Measurements from ENCODE around the gene XPO5. TPM values are rescaled to one million over a fixed set of nuclear protein-coding genes. Genes with fewer than 3 reads are reported as not detected.
"Not testable (repeated sequence)": the region's sequence is repeated elsewhere in the genome, so short reads cannot be mapped to it uniquely, and the experiment has no call there.

XPO5 gene
- total RNA-seq, 4 donors from 2014 or later: 17.6 to 34.9 (median 26.5) TPM

- intact Hi-C loops (cut with DNase I): no loop called here
Observed at GRCh38 chr6:43606019-43606418, 30.2 kb upstream of the XPO5 start.

GRCh38 chr6:43604174-43604573 lies 28.3 kb upstream of the XPO5 start:
- intact Hi-C loops (cut with DNase I): no loop called here
- peaks cover 0 to 85% (median 12%) of the 10 kb centered on the region in 3 donors for H3K36me3 ChIP-seq
- no peaks in the 10 kb centered on the region for H3K4me1 ChIP-seq
- no peak for TF ChIP-seq CTCF (IDR thresholded peaks at IDR 0.05)
- no peaks in the 10 kb centered on the region for H3K27me3 ChIP-seq
- DNase-seq: no peak
- H3K27ac ChIP-seq: no peak overlapping the region
- H3K4me3 ChIP-seq: no peak overlapping the region
- WGBS, 2 donors: 73 to 78% methylated on average over 2 of the region's 2 CpGs
- H3K9me3 ChIP-seq: no peaks in the 10 kb centered on the region

More at GRCh38 chr6:43606019-43606418, 30.2 kb upstream of the XPO5 start:
- H3K36me3 ChIP-seq: peaks cover 0 to 79% (median 20%) of the 10 kb centered on the region in 3 donors
- no peaks in the 10 kb centered on the region for H3K4me1 ChIP-seq
- H3K9me3 ChIP-seq: no peaks in the 10 kb centered on the region
- H3K27ac ChIP-seq: no peak overlapping the region
- H3K27me3 ChIP-seq: no peaks in the 10 kb centered on the region
- WGBS, 2 donors: 75 to 89% methylated on average over 2 of the region's 2 CpGs
- TF ChIP-seq POLR2A (IDR thresholded peaks at IDR 0.05) (no peak), CTCF (IDR thresholded peaks at IDR 0.05) (no peak)
- DNase-seq: no peak
- H3K4me3 ChIP-seq: no peak overlapping the region

- H3K27me3 ChIP-seq: no peaks in the 10 kb centered on the region
- no peak for DNase-seq
- H3K4me3 ChIP-seq: no peak overlapping the region
- WGBS, 2 donors: 88 to 94% methylated on average over 2 of the region's 2 CpGs
- H3K27ac ChIP-seq: no peak overlapping the region
- H3K36me3 ChIP-seq: peaks cover 0 to 90% (median 12%) of the 10 kb centered on the region in 3 donors
- intact Hi-C loops (cut with DNase I): no loop called here
- TF ChIP-seq POLR2A (IDR thresholded peaks at IDR 0.05) (no peak), CTCF (IDR thresholded peaks at IDR 0.05) (no peak)
- no peaks in the 10 kb centered on the region for H3K9me3 ChIP-seq
- H3K4me1 ChIP-seq: no peaks in the 10 kb centered on the region
Observed at GRCh38 chr6:43600595-43600994, 24.8 kb upstream of the XPO5 start.

- Histone ChIP-seq H3K27ac (no peak overlapping the region), H3K36me3 (peaks cover 0 to 86% (median 0%) of the 10 kb centered on the region in 3 donors), H3K9me3 (no peaks in the 10 kb centered on the region), H3K27me3 (no peaks in the 10 kb centered on the region), H3K4me1 (no peaks in the 10 kb centered on the region), H3K4me3 (no peak overlapping the region)
- TF ChIP-seq POLR2A (IDR thresholded peaks at IDR 0.05) (no peak), CTCF (IDR thresholded peaks at IDR 0.05) (no peak)
- DNase-seq: no peak
- intact Hi-C loops (cut with DNase I): no loop called here
- WGBS, 2 donors: 84 to 90% methylated on average over 1 of the region's 1 CpG
Observed at GRCh38 chr6:43593938-43594337, 18.1 kb upstream of the XPO5 start.

GRCh38 chr6:43589564-43589963 lies 13.7 kb upstream of the XPO5 start:
- H3K27me3 ChIP-seq; H3K4me1 ChIP-seq; H3K4me3 ChIP-seq; intact Hi-C loops (cut with DNase I); H3K9me3 ChIP-seq; DNase-seq; H3K27ac ChIP-seq: not testable (repeated sequence)
- WGBS, 2 donors: 100% methylated on average over 1 of the region's 1 CpG
- H3K36me3 ChIP-seq: peaks cover 5 to 94% (median 7%) of the 10 kb centered on the region in 3 donors

- no peak overlapping the region for H3K27ac ChIP-seq
- intact Hi-C loops (cut with DNase I): no loop called here
- H3K9me3 ChIP-seq: no peaks in the 10 kb centered on the region
- H3K27me3 ChIP-seq: no peaks in the 10 kb centered on the region
- TF ChIP-seq POLR2A (IDR thresholded peaks at IDR 0.05) (no peak), CTCF (IDR thresholded peaks at IDR 0.05) (no peak)
- DNase-seq: no peak
- H3K4me1 ChIP-seq: no peaks in the 10 kb centered on the region
- no peak overlapping the region for H3K4me3 ChIP-seq
- H3K36me3 ChIP-seq: peaks cover 10 to 99% (median 15%) of the 10 kb centered on the region in 3 donors
- WGBS, 2 donors: 94 to 98% methylated on average over 4 to 5 of the region's 5 CpGs
Observed at GRCh38 chr6:43588194-43588593, 12.4 kb upstream of the XPO5 start.
